SW 1271 (cell line): ENCODE measurements around the gene OR2S2.
"Not testable (repeated sequence)": the region's sequence is repeated elsewhere in the genome, so short reads cannot be mapped to it uniquely, and the experiment has no call there.

ENCODE experiments used
- DNase-seq, 2 experiments: peaks; one replicate each; lab custom pipeline; 2025; lab: John Stamatoyannopoulos, UW

The OR2S2 gene

GRCh38 chr9:35933550-35934067, 24.3 kb downstream of the OR2S2 start:
- DNase-seq: no peak

- DNase-seq: no peak
Observed at GRCh38 chr9:35932735-35933134, 25.2 kb downstream of the OR2S2 start.

GRCh38 chr9:35930989-35931388, 27.0 kb downstream of the OR2S2 start:
- DNase-seq: no peak

GRCh38 chr9:35930521-35930920, 27.4 kb downstream of the OR2S2 start:
- DNase-seq: no peak

GRCh38 chr9:35929453-35929718, 28.6 kb downstream of the OR2S2 start:
- no peak for DNase-seq

GRCh38 chr9:35928591-35929452, 29.1 kb downstream of the OR2S2 start:
- DNase-seq: no peak

- no peak for DNase-seq
Observed at GRCh38 chr9:35923927-35924763, 33.8 kb downstream of the OR2S2 start.

GRCh38 chr9:35923598-35923926, 34.4 kb downstream of the OR2S2 start:
- DNase-seq: no peak

- DNase-seq: no peak
Observed at GRCh38 chr9:35920051-35920620, 37.8 kb downstream of the OR2S2 start.

- no peak for DNase-seq
Observed at GRCh38 chr9:35919212-35920008, 38.5 kb downstream of the OR2S2 start.

- no peak for DNase-seq
Observed at GRCh38 chr9:35918780-35919179, 39.2 kb downstream of the OR2S2 start.

GRCh38 chr9:35917261-35917660, 40.7 kb downstream of the OR2S2 start:
- no peak for DNase-seq

GRCh38 chr9:35915681-35916294, 42.2 kb downstream of the OR2S2 start:
- no peak for DNase-seq

- no peak for DNase-seq
Observed at GRCh38 chr9:35914301-35914807, 43.6 kb downstream of the OR2S2 start.

- not testable (repeated sequence) for DNase-seq
Observed at GRCh38 chr9:35913429-35913828, 44.5 kb downstream of the OR2S2 start.

- DNase-seq: no peak
Observed at GRCh38 chr9:35912791-35913400, 45.1 kb downstream of the OR2S2 start.

- DNase-seq: no peak
Observed at GRCh38 chr9:35911690-35912089, 46.3 kb downstream of the OR2S2 start.

GRCh38 chr9:35910613-35911359, 47.2 kb downstream of the OR2S2 start:
- peak in 1 of 2 experiments; percentile 33 for DNase-seq

- DNase-seq: no peak
Observed at GRCh38 chr9:35909687-35910612, 48.0 kb downstream of the OR2S2 start.
